Measurements from ENCODE around the gene ERF. TPM values are rescaled to one million over a fixed set of nuclear protein-coding genes. Genes with fewer than 3 reads are reported as not detected.

The ERF gene
- total RNA-seq, 6 experiments from 2014 or later, result 74.7 to 87.8 (median 78.8) TPM

DNA sequence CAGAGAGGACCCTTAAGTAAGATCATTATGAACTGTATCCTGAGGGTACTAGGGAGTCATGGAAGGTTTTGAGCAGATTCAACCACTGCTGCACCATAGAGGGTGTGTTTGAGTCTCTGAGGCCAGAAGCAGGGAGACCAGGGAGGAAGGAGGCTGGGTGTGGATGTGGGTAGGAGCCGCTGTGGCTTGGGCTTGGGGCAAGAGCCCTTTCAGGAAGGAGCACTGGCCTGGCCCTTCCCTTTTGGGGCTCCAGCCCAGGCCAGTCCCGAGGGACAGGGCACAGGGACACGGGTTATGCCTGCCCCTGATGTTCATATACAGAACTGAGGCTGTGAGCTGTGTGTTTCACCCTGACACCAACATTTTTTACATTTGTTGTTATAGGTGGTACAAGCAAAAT, 21.4 kb upstream of the ERF start:
- H3K27ac Mint-ChIP-seq, result peak overlapping the region; percentile 47
- peaks cover 23% of the 10 kb centered on the region for H3K36me3 Mint-ChIP-seq (ENCODE audit: low read depth)
- peak overlapping the region; percentile 0; the same call in 1 of the 2 replicates for H3K4me3 Mint-ChIP-seq
- peaks cover 55% of the 10 kb centered on the region for H3K4me1 Mint-ChIP-seq (ENCODE audit: low read depth)
- H3K27me3 Mint-ChIP-seq (ENCODE audit: insufficient read depth), result peaks cover 8% of the 10 kb centered on the region
- H3K9me3 Mint-ChIP-seq, result no peaks in the 10 kb centered on the region
- TF ChIP-seq, protein P1, sequence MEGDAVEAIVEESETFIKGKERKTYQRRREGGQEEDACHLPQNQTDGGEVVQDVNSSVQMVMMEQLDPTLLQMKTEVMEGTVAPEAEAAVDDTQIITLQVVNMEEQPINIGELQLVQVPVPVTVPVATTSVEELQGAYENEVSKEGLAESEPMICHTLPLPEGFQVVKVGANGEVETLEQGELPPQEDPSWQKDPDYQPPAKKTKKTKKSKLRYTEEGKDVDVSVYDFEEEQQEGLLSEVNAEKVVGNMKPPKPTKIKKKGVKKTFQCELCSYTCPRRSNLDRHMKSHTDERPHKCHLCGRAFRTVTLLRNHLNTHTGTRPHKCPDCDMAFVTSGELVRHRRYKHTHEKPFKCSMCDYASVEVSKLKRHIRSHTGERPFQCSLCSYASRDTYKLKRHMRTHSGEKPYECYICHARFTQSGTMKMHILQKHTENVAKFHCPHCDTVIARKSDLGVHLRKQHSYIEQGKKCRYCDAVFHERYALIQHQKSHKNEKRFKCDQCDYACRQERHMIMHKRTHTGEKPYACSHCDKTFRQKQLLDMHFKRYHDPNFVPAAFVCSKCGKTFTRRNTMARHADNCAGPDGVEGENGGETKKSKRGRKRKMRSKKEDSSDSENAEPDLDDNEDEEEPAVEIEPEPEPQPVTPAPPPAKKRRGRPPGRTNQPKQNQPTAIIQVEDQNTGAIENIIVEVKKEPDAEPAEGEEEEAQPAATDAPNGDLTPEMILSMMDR (IDR thresholded peaks at IDR 0.05), result no peak
- DNase-seq, result no peak

DNA sequence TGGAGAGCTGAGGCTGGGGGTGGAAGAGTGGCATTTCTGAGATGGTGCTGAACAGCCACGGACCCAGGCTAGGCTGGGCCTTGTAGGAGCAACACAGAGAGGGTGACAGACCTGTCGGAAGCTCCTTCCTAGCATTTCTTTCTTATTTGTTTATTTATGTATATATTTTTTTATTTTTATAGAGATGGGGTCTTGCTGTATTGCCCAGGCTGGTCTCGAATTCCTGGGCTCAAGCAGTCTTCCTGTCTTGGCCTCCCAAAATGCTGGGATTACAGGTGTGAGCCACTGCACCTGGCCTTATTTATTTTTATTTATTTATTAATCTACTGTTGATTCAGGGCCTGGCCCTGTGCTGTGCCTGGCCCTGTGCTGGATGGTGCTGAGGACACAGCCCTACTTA, 20.6 kb upstream of the ERF start:
- H3K9me3 Mint-ChIP-seq, result no peaks in the 10 kb centered on the region
- peaks cover 63% of the 10 kb centered on the region for H3K4me1 Mint-ChIP-seq (ENCODE audit: low read depth)
- H3K4me3 Mint-ChIP-seq, result peak overlapping the region; percentile 69; the same call in 1 of the 2 replicates
- DNase-seq, result no peak
- TF ChIP-seq, protein P1 (IDR thresholded peaks at IDR 0.05), result no peak
- peaks cover 25% of the 10 kb centered on the region for H3K36me3 Mint-ChIP-seq (ENCODE audit: low read depth)
- H3K27ac Mint-ChIP-seq, result peak overlapping the region; percentile 65; the same call in 1 of the 2 replicates
- peaks cover 10% of the 10 kb centered on the region for H3K27me3 Mint-ChIP-seq (ENCODE audit: insufficient read depth)

DNA sequence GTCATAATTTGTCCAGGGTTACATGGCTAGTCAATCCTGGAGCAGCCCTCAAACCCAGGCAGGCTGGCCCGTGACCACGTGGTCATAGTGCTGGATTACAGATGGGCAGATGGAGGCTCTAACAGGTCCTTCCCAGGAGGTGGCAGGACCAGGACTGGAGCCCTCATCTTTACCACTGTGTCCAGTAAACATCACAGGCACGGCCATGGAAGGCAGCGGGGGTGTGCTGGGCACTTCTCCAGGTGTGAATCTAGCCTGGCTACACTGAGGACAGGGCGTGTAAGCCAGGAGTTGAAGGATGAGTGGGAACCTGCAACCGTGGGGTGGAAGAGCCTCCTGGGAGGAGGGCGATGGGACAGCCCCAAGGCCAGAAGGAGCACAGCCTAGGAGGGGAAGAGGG, 20.2 kb upstream of the ERF start:
- no peak for DNase-seq
- H3K36me3 Mint-ChIP-seq (ENCODE audit: low read depth), result peaks cover 25% of the 10 kb centered on the region
- TF ChIP-seq, protein P1 (IDR thresholded peaks at IDR 0.05), result no peak
- peak overlapping the region; percentile 69 for H3K4me3 Mint-ChIP-seq
- H3K27ac Mint-ChIP-seq, result peak overlapping the region; percentile 65
- H3K27me3 Mint-ChIP-seq (ENCODE audit: insufficient read depth), result peaks cover 12% of the 10 kb centered on the region
- peaks cover 67% of the 10 kb centered on the region for H3K4me1 Mint-ChIP-seq (ENCODE audit: low read depth)
- H3K9me3 Mint-ChIP-seq, result no peaks in the 10 kb centered on the region

DNA sequence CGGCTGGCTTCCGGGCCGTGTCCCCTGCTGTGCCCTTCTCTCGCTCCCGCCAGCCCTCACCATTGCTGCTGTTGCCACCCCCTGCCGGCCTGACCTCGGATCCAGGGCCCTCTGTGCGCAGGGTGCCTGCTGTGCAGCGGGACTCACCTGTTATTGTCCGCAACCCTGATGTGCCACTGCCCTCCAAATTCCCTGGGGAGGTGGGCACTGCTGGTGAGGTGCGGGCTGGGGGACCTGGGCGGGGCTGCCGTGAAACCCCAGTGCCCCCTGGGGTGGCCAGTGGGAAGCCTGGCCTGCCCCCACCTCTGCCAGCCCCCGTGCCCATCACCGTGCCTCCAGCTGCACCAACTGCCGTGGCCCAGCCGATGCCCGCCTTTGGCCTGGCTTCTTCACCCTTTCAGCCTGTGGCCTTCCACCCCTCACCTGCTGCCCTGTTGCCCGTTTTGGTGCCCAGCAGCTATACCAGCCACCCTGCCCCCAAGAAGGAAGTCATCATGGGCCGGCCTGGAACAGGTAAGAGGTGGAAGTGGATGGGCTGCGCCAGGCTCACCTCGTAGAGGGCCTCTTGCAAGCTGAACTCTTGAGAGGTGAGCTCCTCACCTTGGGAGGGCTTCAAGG, 19.2 kb upstream of the ERF start:
- peak overlapping the region; percentile 65; the same call in 1 of the 2 replicates for H3K27ac Mint-ChIP-seq
- peaks cover 67% of the 10 kb centered on the region for H3K4me1 Mint-ChIP-seq (ENCODE audit: low read depth)
- peaks cover 9% of the 10 kb centered on the region for H3K27me3 Mint-ChIP-seq (ENCODE audit: insufficient read depth)
- H3K4me3 Mint-ChIP-seq, result no peak overlapping the region
- TF ChIP-seq, protein P1 (IDR thresholded peaks at IDR 0.05), result no peak
- H3K36me3 Mint-ChIP-seq (ENCODE audit: low read depth), result peaks cover 25% of the 10 kb centered on the region
- H3K9me3 Mint-ChIP-seq, result no peaks in the 10 kb centered on the region
- no peak for DNase-seq

- Mint-ChIP-seq H3K4me1 (ENCODE audit: low read depth) (peaks cover 60% of the 10 kb centered on the region), H3K27ac (no peak overlapping the region), H3K4me3 (no peak overlapping the region), H3K36me3 (ENCODE audit: low read depth) (peaks cover 23% of the 10 kb centered on the region), H3K27me3 (ENCODE audit: insufficient read depth) (peaks cover 9% of the 10 kb centered on the region), H3K9me3 (no peaks in the 10 kb centered on the region)
- TF ChIP-seq, protein P1 (IDR thresholded peaks at IDR 0.05), result no peak
- DNase-seq, result no peak
Observed at GRCh38 chr19:42273407-42274064, 18.6 kb upstream of the ERF start.
